Measurements from ENCODE around the gene C1QTNF8. TPM values are rescaled to one million over a fixed set of nuclear protein-coding genes. Genes with fewer than 3 reads are reported as not detected.

Gene C1QTNF8
- total and polyA plus RNA-seq, 2 of the 13 experiments (the other 11 are each of a cell fraction or from before 2014, with no cell fraction given): 0.09 TPM; not detected in 1

- TF ChIP-seq IRF2 (CRISPR knock-in tag; IDR thresholded peaks at IDR 0.05) (0 out of 2 replicates have a peak, but pooled peaks have one; percentile 27), ARID4A (CRISPR knock-in tag; IDR thresholded peaks at IDR 0.05; ENCODE audit: borderline replicate concordance) (peak; percentile 54; the same call in 1 of the 2 replicates), ZNF816 (CRISPR knock-in tag; IDR thresholded peaks at IDR 0.05; ENCODE audit: borderline replicate concordance) (peak; percentile 34; the same call in 1 of the 2 replicates), NFYC (CRISPR knock-in tag; IDR thresholded peaks at IDR 0.05) (no peak), HOXA5 (CRISPR knock-in tag; IDR thresholded peaks at IDR 0.05) (no peak), CREB3 (CRISPR knock-in tag; IDR thresholded peaks at IDR 0.05) (no peak), PTBP1 (IDR thresholded peaks at IDR 0.05; ENCODE audit: low read depth, low read length, poor library complexity, severe bottlenecking) (no peak), ZNF891 (CRISPR knock-in tag; IDR thresholded peaks at IDR 0.05) (no peak), SALL1 (CRISPR knock-in tag; IDR thresholded peaks at IDR 0.05) (peak; percentile 70), FLYWCH1 (CRISPR knock-in tag; IDR thresholded peaks at IDR 0.05) (no peak), MAZ (IDR thresholded peaks at IDR 0.05; ENCODE audit: borderline replicate concordance, low read depth, low read length) (no peak), MAZ (CRISPR knock-in tag; IDR thresholded peaks at IDR 0.05; ENCODE audit: low read depth) (peak; percentile 75), PHF21A (CRISPR knock-in tag; IDR thresholded peaks at IDR 0.05) (peak; percentile 89), ZNF235 (CRISPR knock-in tag; IDR thresholded peaks at IDR 0.05; ENCODE audit: borderline replicate concordance) (no peak), MIXL1 (CRISPR knock-in tag; IDR thresholded peaks at IDR 0.05) (no peak), ESRRA (CRISPR knock-in tag; IDR thresholded peaks at IDR 0.05; ENCODE audit: low read depth) (peak; percentile 74; the same call in 1 of the 2 replicates), RCOR2 (CRISPR knock-in tag; IDR thresholded peaks at IDR 0.05) (peak; percentile 59; the same call in 1 of the 2 replicates), GMEB1 (CRISPR knock-in tag; IDR thresholded peaks at IDR 0.05; ENCODE audit: borderline replicate concordance) (peak; percentile 35; the same call in 1 of the 2 replicates), ZSCAN9 (CRISPR knock-in tag; IDR thresholded peaks at IDR 0.05; ENCODE audit: borderline replicate concordance) (0 out of 2 replicates have a peak, but pooled peaks have one; percentile 25), MTA3 (CRISPR knock-in tag; IDR thresholded peaks at IDR 0.05) (no peak), ZZZ3 (CRISPR knock-in tag; IDR thresholded peaks at IDR 0.05; ENCODE audit: borderline replicate concordance) (0 out of 2 replicates have a peak, but pooled peaks have one; percentile 57), KDM6A (CRISPR knock-in tag; IDR thresholded peaks at IDR 0.05; ENCODE audit: low read depth) (0 out of 2 replicates have a peak, but pooled peaks have one; percentile 13), ZNF484 (CRISPR knock-in tag; IDR thresholded peaks at IDR 0.05; ENCODE audit: borderline replicate concordance, low read depth) (no peak)
These were observed 19.1 kb downstream of the C1QTNF8 start (continued) for GRCh38 chr16:1076801-1077576.
